ENCODE measurements around the gene LAMC3. TPM values are rescaled to one million over a fixed set of nuclear protein-coding genes. Genes with fewer than 3 reads are reported as not detected.
A peak's percentile ranks its signal among the peaks of the same experiment; 100 is the strongest.
"Not testable (repeated sequence)": the region's sequence is repeated elsewhere in the genome, so short reads cannot be mapped to it uniquely, and the experiment has no call there.

Gene LAMC3
- total RNA-seq, 1 experiment from 2014 or later = not detected

DNA sequence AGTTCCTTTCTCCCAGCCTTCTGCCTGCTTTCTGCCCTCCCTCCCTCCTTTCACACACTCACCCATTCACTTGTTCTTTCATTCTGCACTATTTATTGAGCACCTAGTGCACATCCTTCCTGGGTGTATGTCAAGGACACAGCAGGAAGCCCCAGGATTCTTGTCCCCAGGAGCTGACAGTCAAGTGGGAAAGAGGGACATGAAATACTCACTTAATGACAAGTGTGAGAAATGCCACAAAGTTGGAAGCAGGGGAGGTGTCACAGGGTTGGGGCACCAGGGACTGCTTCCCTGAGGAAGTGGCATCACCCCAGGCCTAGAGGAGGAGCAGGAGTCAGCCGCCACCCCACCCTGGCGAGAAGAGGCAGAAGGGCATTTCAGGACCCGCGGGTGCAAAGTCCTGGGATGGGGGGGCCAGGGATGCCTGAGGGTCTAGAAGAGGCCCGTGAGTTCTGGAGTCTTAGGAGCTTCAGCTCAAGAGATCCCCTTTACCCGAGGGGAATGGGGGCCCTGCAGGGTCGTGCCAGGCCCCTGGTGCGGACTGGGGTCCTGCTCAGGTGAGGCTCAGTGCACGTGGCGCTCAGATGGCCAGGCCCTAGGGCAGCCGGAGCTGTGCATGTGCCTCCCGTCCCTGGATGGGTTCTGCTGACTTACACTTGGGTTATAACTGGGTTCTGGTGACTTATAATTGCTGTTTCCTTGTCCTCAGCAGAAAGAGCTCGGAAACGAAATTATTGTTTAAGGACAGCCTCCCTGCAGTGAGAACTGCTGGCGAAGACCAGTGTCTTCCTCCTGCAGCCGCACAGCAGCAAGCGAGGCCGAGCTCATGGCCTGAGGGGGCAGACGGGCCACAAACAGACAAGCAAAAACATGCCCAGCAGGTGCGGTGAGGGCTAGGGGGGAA is 16.9 kb upstream of the LAMC3 start:
- no peak for DNase-seq (ENCODE audit: low read depth)

DNA sequence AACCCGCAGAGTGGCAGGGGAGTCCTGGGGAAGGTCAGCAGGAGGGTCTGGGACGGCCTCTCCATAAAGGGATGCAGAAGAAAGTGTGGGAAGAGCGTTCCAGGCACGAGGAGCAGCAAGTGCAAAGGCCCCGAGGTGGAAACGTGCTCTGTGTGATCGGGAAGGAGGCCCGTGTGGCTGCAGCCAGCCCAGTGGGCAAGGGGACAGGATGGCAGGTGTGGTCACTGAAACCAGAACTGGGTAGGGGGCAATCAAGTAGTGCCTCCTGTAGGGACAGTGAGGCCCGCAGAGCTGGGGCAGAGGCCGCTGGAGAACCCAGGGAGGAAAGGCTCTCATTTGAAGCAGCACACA is 16.3 kb upstream of the LAMC3 start:
- DNase-seq (ENCODE audit: low read depth) = no peak

DNA sequence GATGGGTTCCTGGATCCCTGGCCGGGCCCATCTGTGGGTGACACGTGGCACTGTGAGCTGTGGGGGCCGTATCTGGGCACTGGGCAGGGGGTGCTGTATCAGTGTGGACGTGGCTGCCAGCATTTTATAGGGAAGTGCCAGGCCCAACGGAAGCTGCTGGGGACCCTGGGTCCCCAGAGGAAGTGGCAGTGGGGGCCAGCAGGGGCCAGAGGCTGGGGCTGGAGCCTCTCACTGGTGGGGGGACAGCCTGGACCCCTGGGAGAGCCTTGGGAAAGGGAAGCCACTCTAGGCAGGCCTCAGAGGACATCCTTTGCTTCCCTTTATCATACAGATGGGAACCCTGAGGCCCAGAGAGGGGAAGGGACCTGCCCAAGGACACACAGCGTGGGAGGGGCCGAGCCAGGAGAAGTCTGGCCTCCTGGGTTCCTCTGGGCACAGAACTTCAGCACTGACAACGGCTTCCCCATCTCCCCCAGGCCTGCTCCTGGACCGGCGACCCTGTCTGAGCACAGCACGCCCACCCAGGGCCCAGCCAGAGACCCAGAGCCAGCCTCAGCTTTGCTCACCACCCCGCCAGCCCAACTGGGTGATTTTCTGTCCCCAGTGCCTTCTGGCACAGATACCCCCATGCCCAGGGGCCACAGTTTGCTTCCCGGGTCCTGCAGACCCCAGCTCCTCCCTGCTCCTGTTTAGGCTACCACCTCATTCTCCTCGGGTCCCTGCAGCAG is 15.5 kb upstream of the LAMC3 start:
- DNase-seq (ENCODE audit: low read depth) = no peak

DNA sequence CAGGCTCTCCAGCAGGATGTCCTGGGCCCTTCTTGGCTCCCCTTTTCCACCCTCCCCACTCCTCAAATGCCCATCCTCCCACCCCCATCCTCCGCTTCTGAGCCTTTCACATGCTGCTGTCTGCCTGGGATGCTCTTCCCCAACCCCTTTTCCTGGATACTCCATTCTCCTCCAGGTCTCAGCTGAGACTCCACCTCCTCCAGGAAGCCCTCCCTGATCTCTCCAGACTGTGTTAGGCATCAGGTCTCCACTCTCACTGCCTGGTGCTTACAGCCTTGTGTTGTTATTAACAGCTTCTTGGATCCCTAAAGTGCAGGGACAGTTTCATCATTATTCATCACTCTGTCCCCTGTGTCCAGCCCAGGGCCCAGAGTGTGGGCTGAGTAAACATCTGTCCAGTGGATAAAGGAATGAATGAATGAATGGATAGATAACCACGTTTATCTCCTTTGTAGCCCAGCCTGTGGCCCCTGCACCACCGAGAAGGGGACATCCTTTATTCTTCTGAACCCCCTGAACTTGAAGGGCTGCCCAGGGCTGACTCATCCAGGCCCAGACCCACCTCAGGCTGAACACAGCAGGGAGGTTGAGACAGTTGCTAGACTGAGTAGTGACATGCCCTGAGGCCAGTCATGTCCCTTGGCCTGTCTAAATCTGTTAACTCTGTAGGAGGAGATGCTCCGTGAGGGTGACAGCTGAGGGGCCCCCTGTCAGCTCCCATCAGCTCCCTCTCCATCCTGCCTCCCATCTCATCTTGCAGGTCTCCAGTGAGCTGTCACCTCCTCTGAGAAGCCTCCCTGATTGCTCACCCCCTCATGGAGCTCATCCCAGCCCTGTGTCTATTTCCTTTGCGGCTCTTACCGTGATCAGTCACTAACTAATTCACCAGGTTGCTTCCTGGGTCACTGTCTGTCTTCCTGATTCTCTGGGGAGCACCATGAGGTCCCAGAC is 14.6 kb upstream of the LAMC3 start:
- no peak for DNase-seq (ENCODE audit: low read depth)

DNA sequence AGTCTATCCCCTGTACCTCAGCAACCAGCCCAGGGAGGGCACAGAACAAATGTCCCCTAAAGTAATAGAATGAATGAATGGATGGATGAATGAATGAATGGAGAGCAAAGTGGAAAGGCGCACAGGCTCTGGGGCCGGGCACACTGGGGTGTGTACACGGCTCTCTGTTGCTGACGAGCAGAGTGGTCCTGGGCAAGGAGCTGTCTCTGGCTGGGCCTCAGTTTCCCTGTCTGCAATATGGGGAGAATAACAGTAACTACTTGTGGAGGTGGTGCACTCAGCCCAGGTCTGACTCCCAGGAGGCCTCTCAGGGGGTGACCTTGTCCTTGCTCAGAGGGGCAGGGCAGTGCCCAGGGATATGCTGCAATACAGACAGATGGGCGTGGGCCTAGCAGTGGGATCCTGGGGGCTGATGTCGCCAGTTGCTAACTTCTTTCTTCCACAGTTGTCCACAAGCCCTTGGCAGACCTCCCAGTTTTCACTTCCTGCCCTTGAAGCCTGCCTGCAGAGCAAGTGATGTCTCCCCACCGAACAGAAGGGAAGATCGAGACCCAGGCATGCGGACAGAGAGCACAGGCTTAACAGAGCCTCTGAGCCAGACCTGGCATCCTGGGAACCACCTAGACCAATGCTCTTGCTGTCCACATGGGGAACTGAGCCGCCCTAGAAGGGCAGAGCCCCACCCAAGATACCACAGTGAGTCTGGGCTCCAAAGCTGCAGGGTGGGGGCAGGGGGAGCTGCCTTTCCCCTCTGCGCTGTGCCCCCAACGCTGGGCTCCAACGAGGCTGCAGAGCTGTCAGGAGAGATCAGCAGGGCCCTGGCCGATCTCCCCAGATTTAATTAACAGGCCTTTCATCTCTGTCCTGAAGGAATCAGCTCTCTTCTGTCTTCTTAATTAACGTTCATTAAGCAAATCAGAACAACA is 13.6 kb upstream of the LAMC3 start:
- peak; percentile 82 for DNase-seq (ENCODE audit: low read depth)

DNA sequence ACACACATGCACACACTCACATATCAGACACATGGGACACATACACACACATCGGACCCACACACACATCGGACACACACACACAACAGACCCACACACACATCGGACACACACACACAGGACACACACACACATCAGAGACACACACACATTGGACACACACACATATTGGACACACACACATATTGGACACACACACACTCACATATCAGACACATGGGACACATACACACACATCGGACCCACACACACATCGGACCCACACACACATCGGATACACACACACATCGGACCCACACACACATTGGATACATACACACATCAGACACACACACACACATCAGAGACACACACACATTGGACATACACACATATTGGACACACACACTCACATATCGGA is 12.8 kb upstream of the LAMC3 start:
- no peak for DNase-seq (ENCODE audit: low read depth)

DNA sequence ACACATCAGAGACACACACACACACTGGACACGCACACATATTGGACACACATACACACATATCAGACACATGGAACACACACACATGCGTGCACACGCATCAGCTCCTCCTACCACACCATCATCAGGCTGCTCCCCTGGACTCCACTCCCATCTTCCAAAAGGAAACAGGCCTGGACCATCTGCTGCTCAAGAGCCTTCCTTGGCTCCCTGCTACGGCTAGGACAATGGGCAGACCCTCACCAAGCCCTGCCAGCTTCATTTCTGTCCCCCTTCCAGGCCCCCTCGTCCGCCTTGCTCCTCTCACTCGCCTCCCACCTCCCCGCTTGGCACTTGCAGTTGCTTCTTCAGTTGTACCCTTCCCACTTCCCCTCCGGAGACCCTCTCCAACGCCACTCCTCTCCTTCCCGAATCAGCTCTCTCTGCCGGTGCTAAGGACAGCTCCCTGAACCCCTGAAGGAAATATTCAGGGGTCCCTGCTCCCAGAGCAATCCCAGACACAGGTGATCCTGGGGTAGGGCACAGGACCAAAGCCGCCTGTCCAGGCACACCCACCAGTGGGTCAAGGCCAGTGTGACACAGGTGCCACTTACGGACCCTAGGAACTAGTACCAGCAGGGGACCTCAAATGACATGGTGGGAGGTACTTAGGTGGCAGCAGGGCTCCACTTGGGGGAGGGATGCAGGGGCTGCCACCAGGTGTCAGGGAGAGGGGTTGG is 12.1 kb upstream of the LAMC3 start:
- no peak for DNase-seq (ENCODE audit: low read depth)

DNA sequence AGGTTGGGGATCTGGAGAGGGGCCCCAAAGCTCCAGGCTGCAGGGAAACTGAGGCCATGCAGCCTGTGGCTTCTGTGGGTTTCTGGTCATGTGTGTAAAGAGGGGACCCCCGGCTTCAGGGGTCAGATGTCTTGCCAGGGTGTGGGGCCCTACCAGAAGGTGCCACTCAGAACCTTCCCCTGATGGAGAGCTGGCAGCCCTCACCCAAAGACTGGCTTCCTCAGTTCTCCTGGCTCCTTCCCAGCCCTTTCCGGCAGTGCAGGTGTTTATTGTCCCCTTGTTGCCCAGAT is 11.6 kb upstream of the LAMC3 start:
- no peak for DNase-seq (ENCODE audit: low read depth)

DNA sequence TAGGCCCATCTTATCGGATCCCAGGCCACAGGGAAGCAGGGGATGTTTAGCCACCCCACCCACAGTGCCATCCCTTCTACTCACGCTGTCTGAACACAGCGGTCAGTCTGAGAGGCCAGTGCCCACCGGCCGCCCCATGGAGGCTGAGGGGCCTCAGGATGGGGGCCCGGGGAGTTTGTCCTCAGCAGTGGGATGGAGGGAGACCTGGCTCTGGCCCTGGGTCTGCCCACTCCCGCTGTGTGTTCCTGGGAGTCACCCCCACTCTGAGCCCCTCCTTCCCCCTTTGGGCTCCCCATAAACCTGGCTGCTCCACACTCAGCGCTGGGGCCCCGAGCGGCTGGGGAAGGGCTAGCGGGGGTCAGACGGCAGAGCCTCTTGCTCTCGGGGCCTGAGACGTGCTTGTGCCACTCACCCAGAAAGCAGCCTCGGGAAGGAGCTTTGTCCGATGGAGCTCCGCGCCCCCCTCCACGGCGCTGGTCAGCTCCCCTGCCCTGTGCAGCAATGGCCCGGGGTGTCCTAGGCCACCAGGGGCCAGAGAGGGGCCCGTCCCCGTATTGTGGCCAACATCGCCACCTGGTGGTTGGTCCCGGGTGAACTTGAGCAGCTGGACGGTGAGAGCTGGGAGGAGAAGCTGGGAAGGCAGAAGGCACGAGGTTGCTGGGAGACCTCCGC is 10.9 kb upstream of the LAMC3 start:
- DNase-seq (ENCODE audit: low read depth) = peak; percentile 59

DNA sequence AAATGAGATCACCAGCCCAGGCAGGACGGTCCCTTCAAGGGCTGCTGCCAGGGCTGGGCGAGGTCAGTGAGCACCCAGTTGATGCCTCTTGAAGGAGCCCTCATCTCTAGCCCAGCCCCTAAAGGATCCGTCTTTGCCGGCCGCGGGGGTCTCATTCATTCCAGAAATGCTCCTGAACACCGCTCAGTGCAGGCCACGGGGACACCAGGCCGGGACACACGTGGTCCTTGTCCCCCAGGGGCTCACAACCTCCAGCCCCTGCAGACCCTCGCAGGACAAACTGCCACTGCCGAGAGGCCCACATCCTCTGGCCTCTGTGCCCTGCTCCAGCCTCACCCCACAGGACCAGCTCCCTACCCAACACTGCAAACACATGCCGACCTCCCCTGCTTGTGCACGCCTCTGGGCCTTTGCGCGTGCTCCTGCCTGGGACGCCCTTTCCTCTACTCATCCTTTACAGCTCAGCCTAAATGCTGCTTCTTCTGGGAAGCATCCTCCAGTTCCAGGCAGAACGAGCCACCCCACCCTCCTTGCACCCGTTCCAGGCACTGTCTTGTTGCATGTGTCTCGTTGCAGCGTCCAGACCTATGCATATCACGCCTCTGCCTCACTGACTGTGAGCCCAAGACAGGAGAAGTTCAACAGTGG is 10.3 kb upstream of the LAMC3 start:
- DNase-seq (ENCODE audit: low read depth) = no peak

DNA sequence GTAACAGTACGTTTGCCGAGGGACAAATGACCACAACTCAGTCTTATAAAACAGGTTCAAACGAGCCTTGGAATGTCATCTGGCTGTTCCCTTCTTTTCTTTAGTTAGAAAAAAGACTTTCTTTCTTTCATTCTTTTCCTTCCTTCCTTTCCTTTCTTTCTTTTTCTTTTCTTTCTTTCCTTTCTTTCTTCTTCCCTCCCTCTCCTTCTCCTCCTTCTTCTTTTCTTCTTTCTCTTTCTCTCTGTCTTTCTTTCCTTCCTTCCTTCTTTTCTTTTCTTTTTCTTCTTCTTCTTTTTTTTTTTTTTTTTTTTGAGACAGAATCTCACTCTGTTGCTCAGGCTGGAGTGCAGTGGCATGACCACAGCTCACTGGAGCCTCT is 9.7 kb upstream of the LAMC3 start:
- DNase-seq (ENCODE audit: low read depth) = no peak

DNA sequence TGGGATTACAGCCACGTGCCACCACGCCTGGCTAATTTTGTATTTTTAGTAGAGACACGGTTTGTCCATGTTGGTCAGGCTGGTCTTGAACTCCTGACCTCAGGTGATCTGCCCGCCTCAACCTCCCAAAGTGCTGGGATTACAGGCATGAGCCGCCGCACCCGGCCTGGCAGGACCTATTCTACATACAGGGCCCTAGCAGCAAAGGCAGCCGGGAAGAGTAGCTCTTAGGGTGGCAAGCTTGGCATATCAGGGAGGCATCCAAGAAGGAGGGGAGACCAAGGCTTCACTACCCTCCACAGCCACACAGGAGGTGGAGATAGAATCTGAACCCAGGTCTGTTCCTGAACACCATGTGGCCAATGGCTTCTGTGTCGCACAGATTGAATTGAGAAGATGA is 8.4 kb upstream of the LAMC3 start:
- not testable (repeated sequence) for DNase-seq (ENCODE audit: low read depth)

DNA sequence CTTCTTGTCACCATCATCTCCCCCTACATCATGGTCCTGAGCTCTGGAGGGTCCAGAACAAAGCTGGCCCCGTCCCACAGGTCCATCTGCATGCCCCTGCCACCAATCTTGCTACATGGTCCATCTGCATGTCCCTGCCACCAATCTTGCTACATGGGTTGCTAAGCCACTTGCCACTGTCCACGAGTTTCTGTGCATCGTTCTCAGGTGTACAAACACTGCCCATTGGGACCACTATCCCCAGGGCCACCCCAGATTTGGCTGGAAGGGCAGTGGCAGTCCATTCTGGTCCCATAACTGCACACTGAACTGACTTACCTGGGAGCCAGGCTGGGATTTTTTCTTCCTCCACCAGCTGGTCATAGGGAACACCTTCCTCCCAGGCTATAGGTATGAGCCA is 8.0 kb upstream of the LAMC3 start:
- no peak for DNase-seq (ENCODE audit: low read depth)

DNA sequence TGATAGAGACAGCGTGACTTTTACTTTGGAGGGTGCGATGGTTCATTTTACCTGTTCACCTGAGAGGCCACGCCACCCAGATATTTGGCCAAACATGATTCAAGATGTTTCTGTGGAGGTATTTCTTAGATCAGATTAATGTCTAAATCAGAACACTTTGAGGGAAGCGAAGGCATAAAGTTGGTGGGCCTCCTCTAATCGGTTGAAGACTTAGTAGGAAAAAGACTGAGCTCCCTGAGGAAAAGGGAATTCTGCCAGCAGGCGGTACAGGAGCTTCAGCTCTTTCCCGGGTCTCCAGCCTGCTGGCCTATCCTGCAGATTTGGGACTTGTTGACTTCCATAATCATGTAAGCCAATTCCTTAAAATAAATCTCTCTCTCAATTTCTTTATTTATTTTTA is 7.0 kb upstream of the LAMC3 start:
- no peak for DNase-seq (ENCODE audit: low read depth)

DNA sequence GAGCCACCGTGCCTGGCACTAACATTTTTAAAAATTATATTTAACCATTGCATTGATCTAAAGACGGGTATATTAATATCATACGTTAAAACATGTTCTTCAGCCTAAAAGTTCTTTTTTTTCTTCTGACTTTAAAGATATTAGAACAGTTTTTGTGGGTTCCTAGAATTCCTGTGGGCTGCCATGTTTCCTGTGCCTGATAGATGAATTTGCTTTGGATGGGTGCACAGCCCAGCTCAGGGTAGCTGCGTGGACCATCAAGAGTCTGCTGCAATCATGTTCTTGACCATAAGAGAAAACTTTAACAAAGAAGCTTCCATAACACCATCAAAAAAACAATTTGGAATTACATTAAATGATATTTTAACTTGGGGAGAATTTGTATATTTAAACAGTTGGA is 2.4 kb upstream of the LAMC3 start:
- DNase-seq (ENCODE audit: low read depth) = no peak

DNA sequence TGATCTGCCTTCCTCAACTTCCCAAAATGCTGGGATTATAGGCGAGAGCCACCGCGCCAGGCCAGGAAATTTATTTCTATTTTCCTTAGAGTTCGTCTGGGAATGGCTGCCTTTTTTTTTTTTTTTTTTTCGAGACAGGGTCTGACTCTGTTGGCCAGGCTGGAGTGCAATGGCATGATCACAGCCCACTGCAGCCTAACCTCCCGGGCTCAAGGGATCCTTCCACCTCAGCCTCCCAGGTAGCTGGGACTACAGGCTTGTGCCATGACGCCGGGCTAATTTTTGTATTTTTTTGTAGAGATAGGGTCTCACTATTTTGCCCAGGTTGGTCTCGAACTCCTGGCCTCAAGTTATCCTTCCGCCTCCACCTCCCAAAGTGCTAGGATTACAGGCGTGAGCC is 888 bp upstream of the LAMC3 start:
- no peak for DNase-seq (ENCODE audit: low read depth)

DNA sequence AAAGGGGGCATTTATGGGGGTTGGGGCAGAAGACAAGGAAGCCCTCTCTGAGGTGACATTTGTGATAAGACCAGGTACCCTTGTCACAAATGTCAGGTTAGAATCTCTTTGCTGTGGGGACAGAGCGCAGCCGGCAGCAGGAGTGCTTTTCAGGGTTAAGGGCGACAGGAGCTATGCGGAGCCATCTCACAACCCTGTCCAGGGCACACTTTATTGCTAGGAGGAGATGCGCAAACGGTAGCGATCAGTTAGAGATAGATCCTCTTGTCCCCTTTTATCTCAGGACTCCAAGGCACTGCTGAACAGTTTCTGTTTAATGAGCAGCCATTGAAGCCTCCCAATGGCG is 438 bp upstream of the LAMC3 start:
- no peak for DNase-seq (ENCODE audit: low read depth)

DNA sequence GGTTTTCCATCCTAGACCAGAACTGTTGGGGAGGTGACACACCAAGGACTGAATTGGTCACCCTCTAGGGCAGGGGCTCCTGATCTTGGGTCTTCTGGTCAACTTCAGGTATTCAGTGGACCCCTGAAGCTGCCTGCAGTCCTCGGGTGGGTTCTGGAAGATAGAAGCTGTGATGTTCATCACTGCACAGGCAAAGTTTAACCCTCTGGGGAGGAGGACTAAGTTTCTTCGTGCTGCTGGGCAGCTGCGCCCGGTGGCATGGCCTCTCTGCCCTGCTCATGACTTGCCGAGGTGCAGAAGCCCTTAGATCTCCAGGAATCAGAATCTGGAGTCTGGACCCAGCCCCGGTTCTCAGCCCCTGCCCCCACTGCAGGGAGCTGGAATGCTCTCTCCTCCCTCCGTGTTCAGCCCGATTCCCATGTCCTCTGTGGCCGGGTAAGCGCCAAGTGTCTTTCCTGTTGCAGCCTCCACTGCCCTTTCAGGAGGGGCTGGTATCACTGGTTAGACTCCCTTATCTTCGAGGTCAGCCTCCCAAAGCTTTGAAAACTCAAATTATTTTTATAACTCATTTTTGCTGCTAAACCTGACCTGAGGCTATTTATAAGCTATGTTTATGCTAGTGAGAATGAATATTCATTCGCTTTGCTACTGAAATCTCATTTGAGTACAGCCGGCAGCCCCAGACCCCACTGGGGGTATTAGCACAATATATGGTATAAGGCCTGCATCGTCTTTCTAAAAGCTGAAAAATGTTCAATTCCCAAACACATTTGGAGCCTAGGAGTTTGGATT is 1.7 kb downstream of the LAMC3 start:
- no peak for DNase-seq (ENCODE audit: low read depth)
